Kidney tubule cell (primary cell): ENCODE data around the gene TGFBR3.
"Not testable (repeated sequence)": the region's sequence is repeated elsewhere in the genome, so short reads cannot be mapped to it uniquely, and the experiment has no call there.

Experiments
- DNase-seq: peaks from one replicate; pipeline ENCODE4 v3.0.0-alpha.2; 2018; ENCODE audit warnings: low spot score

TGFBR3 gene

DNA sequence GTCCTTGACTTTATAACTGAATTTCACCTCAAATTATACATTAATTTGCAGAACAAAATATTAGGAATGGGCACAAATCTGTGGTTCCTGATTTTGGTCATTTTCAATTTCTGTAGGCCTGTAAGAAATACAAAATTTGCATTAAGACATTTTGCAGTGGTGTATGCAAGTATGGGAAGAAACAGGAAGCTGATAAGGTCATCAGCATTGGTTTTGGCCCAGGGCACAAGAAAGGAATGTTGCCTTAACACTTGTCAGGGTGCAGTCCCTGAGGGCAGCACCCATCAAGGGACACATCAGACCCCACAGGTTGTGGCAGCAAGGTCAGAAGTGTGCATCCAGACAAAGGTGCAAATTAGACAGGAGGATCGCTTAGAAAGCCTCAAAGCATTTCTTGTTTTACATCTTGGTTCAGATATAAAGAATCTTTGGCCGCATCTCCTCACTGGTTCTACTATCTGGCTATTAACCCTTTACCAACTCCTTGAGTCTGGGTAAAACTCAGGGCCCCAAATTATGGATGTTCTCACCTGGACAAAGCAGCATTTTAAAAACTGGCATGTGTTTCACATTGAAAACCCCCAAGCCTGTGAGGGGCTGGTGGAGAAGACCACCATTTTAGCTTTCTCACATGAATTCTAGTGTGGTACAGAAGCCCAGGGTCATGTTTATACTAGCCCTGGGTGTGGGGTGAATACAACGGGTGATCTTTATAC, 202.9 kb downstream of the TGFBR3 start:
- DNase-seq: no peak

DNA sequence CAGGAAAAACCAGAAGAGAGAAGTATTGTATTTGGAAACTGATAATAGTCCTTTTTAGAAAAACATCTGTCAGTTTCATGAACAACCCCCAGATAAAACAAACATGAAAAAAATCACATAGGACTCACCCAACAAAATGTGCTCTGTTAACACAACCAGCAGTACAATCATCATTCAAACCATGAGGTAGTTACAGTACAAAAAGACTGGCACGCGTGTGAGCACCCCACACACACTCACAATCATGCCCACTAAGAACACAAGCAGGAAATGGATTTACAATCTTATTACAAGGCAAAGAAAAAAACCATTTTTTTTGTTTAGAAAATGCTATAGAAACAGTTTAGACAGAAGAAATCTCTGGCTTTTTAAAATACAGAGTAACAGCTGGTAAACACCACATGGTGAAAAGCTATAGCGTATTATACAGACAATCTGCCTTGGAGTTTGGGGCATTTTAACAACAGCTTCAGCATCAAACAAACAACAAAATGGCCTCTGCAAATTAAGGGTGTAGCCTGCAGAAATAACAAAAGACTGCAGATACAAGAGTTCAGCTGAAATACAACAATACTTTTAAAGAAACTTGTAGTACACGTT, 205.3 kb downstream of the TGFBR3 start:
- no peak for DNase-seq

DNA sequence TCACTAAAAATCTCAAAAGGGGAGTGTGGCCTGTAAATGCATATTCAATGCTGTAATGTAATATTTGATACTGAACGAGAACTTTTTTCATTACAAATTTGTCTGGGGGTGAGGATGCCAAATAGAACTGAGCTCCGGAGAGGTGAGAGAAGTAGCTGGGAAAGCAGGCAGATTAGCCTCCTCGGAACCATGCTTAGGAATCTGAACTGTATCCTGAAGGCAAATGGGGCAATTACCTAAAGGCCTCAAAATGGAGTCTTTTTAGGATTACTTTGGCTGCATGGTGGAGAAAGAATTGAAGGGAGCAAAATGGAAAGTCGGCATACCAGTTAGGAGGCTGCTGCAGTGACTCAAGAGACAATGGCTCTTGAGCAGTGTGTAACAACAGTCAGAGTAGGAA, 206.5 kb downstream of the TGFBR3 start:
- no peak for DNase-seq

DNA sequence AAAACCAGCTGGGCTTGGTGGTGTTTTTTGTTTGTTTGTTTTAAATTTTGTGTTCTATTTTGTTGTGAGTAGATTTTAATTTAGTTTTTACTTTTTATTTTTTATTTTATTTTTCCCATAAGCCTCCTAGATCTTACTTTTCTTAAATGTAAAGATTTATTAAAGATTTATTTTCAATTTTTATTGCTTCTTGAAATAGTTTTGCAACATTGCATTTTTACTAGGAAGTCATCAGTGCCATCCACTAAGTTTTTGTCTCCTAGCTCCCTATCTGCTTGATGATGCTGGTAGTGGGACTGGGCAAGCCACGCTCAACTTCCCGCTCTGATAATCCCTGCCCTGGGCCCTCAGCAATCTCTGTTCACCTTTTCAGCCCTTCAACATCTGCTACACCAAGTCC, 209.9 kb downstream of the TGFBR3 start:
- DNase-seq: no peak

DNA sequence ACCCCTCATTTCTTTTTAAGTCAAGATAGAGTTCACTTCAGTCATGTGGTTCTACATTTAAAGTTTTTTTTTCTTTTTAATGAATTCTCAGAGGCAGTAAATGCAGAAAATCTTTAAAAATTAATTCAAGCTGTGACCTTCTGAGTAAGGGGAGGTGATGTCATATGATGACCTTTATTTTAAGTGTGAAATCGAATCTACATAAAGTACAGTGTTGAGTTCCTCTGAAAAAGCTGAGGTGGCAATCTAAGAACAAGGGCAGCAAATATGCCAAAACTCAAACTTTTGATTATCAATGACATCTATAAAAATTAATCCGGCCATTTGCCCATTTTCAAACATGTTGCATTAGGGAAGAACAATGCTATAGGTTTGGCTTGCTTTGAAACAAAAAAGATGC, 211.8 kb downstream of the TGFBR3 start:
- no peak for DNase-seq

DNA sequence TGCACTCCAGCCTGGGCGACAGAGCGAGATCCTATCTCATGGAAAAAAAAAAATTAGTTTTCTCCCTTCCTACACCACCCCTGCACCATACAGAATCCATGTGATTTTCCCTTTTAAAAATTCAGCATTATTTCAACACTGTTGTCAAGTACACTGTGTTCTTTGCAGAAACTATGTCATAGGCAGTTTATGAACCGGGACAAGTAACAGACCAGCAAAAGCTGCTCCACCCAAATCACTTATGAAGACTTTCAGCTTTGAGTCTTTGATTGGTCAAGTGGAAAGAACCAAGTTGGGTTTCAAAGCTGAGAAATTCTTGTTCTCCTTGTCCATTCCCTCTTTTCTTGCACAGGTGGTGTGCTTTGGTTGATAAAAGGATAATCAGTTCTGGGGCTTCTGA, 212.3 kb downstream of the TGFBR3 start:
- DNase-seq: peak; percentile 14

DNA sequence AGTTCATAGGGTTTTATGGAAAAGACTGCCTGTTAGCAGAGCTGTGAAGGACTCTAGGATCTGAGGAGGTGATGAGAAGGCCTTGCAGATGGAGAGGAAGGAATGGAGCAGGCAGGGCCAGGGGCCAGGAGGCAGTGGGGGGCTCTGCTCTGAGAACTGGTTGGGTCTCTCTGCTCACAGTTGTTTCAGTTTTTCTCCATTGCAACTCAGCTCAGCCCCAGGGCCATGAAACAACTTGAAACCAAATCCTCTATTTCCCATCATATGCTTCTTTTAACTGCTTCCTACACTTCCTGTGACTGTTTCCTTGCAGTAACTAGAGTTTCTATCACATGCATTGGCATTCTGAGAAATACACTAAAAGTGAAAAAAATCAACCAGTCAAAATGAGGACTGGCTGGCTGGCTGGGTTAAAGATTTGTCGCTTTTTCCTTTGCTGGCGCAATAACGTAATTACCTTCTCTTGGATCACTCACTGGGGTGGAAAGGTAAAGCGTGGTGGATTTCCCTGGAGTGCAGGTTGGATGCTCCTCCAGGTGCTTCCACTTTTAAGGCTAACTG, 213.3 kb downstream of the TGFBR3 start:
- DNase-seq: no peak

DNA sequence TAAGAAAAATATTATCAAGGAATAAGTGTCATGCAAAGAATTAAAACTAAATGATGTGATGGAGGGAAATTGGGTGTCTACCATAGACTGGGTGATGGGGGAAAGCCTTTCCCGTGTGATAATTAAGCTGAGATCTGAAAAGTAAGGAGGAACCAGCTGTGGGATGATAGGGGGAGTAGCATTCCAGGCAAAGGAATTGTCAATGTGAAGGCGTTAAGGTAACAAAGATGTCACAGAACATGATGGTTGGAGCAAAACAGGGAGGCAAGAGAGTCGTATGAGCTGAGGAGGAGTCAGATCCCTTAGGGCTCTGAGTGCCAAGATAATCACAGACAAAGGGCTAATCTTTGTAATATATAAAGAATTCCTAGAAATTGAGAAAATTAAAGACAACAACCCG, 215.2 kb downstream of the TGFBR3 start:
- no peak for DNase-seq

DNA sequence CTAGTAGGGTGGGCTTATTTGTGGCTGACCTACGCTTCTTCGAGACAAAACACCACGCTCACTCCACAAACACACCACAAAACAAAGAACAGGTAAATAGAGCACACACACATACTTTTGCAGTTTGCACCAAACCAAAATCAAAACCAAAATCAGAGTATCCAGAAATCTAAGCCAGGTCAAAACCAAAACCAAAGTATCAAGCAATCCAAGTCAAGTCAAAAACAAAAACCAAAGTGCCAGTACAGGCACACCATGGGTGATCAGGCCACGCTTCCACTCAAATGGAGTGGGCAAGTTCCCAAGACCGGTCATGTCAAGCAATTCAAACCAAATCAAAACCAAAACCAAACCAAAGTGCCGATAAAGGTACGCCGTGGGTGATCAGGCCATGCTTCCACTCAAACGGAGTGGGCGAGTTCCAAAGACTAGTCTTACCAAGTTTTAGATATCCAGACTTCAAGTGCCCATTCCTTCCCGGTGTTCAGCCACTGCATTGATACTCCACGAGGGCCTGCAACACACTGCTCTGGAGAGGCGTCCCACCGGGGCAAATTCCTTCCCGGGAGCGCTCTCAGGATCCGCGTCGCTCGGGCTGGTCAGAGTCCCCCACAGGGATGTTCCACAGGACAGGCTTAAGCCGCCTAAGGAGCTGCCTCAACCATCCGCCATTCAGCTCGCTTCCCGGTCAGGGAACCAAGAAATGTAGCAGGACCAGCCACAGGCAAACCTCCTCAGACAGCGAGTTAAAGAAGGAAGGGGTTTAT, 216.2 kb downstream of the TGFBR3 start:
- DNase-seq: no peak

DNA sequence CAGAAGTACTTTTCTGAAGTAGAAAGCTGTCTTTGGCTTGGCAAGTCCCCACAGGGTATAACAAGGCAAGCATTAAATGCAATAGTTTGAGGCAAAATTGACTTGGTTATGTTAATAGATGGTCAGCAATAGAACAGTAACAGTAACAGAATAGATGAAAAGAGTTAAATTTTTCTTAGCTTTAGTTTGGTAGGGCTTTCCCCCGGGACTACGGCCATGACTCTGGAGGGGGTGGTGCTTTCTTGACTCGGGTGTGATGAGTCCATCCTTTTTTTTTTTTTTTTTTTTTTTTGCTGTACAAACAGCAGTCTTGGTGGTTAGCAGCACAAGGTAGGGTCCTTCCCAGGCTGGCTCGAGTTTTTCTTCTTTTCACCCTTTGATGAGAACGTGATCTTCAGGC, 219.3 kb downstream of the TGFBR3 start:
- not testable (repeated sequence) for DNase-seq

DNA sequence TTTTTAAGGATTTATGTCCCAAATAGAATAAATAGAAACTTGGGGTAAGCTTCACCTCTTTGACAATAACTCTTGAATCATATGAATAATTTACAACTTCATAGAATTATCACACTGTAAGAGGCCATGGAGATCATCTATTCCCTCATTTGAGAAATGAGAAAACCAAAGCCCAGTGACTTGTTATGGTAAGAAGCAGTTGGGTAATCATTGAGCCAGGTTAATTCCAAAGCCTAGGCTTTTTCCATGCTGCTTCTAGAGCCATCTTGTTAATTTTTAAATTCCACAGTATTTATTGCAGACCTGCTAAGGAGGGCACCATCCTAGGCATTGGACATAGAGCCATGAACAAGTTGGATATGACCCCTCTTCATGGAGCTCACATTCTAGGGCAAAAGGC, 224.8 kb downstream of the TGFBR3 start:
- DNase-seq: peak; percentile 28

DNA sequence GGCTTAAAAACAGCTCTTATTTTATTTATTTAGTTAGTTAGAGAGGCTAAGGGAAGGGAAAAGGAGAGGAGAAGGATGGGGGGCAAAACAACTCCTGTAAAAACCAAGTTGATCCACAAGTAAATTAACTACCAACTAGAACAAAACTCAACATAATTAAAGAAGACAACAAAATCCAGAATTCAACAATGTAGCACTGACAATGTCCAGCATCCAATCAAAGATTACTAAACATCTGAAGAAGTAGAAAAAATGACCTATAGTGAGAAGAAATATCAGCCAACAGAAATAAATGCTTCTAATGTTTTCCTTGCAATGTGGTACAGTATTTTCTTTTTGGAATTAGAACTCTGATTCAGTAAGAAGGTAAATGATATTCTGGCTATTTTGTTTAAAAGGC, 225.2 kb downstream of the TGFBR3 start:
- no peak for DNase-seq

DNA sequence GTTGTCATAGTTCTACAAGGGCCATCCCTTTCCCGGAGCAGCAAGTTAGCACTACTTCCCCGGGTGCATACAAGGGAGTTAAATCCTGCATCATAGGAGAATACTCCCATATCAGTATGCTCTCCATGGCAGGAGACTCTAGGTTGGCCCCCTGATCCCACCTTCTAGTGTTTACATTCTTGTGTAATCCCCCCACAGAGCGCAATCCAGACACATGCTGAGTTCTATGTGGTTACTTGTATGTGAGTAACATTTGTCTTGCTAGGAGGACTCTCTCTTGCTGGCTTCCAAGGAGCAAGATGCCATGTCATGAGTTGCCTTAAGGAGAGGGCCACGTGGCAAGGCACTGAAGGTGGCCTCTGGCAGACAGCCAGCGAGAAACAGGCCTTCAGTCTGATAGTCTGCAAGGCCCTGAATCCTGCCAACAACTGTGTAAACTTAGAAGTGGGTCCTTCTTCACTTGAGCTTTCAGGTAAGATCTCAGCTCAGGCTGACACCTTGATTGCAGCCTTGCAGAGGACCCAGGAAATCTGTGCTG, 230.0 kb downstream of the TGFBR3 start:
- no peak for DNase-seq

DNA sequence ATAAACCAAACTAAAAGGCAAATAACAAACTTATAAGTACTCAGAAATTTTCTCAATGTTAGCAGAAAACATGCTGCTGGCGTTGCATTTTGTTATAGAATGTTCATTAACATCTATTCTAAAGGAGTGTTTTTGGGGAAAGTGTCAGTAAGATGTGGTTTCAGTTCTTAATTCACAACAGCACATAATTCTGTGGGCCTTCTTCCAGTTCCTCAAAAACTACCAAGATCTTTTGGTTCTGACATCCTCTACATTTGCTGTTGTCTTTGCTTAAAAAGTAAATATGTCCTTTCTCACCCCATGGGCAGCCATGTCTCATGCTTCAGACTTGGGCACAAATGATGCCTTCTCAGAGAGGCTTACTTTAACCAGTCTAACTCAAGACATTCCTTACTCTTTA, 232.8 kb downstream of the TGFBR3 start:
- no peak for DNase-seq

DNA sequence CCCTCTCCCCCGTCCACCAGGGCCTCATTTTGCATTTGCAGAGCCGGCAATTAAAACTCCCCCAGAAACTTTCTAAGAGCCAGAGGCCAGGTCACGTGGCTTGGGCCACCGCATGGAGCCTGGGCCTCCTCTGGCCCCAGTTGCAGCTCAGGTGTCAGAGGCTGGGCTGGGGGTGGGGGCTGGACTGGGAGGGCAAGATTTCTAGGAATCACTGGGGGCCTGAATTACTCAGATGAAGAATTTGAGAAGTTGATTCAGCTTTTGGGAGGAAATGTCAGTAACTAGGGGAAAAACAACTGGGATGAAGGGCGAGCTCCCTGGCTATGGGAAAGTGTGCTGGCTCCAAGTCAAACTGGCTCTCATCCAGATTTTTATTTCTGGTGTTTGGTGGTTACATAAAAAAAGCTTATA, 234.3 kb downstream of the TGFBR3 start:
- peak; percentile 51 for DNase-seq

DNA sequence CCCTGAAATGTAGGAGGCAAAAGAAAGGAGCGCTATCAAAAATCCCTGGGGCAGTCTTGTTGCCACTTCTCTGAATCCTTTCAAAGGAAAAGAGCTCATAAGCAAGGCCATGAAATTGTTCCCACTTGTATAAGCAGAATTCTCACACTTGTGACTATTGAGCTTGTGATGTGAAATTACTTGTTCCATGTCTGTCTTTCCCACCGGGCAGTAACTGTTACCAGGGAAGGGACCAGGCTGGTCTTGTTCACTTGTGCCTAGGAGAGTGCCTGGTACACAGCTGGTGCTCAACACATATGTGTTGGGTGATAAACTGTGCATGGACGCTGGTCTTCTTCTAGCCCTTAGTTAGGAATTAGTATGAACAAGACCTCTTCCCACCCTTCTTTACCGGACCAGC, 234.7 kb downstream of the TGFBR3 start:
- no peak for DNase-seq

DNA sequence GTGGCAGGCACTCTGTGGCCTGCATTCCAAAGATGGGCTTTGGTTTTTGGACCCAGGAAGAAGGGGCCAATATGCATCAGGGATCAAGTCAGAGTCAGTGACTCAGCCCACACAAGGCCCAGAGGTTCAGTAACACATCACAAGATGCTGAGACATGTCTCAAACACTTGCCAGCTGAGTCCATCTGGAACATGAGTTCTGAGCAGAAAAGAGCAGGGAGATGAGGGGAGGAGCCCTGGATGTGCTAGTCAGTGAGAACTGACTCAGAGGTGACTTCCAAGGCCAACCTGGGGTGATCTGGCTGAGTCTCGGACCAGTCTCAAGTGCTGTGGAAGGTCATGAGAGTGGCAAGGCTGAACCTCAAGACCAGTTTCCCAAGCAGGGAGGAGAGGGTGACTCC, 235.2 kb downstream of the TGFBR3 start:
- peak; percentile 99 for DNase-seq

DNA sequence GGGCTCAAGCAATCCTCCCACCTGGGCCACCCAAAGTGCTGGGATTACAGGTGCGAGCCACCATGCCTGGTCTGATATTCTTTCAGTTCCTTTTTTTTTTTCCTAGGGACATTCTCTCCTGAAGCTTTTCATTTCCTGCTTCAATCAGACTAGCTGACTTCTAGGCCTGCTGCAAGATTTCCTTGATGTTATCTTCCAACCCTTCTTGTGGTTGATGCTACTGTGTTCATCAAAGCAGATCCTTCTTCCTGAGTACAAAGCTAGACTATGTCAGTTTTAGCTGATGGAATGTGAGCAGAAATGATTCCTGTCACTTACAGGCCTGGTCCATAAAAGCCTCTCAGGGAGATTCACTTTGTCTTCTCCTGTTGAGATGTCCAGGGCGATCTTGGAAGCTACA, 238.9 kb downstream of the TGFBR3 start:
- DNase-seq: peak; percentile 63

DNA sequence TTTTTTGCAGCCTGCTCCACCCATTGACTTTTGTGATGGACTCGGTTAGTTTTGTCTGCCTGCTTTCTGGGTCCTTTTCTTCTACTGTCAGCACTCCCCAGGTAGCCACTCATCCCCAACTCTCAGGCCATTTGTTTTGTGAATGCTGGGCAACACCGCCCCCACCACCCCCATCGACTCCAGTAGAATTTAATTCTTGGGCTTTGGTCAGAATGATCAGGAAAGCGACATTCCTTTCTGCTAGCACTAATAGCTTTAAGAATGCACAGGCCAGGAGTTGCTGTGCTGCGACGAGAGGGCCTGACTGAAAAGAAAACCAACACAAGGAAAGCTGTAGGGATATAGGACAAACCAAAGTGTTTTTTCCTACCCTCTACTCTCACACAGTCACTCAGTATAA, 240.9 kb downstream of the TGFBR3 start:
- DNase-seq: peak; percentile 80

DNA sequence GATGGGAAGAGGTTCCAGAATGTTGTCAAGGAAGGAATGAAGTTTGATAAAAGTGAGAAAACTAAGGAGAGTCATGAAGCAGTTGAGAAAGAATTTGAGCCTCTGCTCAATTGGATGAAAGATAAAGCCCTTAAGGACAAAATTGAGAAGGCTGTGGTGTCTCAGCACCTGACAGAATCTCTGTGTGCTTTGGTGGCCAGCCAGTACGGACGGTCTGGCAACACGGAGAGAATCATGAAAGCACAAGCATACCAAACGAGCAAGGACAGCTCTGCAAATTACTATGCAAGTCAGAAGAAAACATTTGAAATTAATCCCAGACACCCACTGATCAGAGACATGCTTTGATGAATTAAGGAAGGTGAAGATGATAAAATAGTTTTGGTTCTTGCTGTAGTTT, 242.5 kb downstream of the TGFBR3 start:
- DNase-seq: no peak

DNA sequence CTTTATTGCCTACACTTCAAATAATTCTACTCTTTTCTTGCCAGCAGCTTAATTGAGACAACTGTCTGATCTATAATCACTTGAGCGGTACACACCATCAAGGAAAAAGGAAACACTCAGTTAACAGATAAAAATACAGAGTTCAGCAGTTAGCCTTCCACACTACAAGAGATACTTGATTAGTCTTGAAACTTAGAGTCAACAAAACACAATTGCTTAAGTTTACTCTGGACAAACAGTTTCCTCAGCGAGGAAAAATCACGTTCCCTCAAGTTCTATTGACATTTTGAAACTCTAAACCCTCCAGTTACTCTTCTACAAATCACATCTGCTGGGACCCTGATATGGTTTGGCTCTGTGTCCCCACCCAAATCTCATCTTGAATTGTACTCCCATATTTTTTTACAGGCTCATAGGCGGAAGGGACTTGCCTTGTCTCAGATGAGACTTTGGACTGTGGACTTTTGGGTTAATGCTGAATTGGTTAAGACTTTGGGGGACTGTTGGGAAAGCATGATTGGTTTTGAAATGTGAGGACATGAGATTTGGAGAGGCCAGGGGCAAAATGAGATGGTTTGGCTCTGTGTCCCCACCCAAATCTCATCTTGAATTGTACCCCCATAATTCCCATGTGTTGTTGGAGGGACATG, 244.9 kb downstream of the TGFBR3 start:
- DNase-seq: no peak

DNA sequence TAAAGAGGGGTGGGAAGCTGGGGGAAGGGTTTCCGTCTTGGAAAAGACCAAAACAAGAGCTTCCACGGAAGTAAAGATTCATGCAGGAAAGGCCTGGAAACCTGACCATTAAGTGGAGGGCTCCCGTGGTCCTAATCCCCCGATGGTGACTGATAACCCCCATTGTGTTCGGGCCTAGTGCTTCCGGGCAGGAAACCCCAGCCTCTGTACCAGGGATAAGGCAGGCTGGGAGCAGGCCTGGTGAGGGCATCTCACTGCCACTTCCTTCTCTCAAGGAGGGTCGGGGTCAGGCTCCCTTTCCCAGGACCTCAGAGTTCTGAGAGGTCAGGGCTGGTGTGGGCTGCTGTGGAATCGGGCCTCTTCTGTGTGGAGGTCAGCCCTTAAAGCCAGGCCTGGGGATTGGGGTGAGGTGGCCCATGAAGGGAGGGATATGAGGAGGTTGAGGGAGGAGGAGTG, 248.4 kb downstream of the TGFBR3 start:
- DNase-seq: no peak
